Vagina (tissue), 2 donors: ENCODE measurements around the gene METTL13. TPM values are rescaled to one million over a fixed set of nuclear protein-coding genes. Genes with fewer than 3 reads are reported as not detected.

Source experiments
- DNase-seq, 2 donors: peaks; one replicate each; pipeline ENCODE4 v3.0.0-alpha.2; 2017; ENCODE audit errors: extremely low spot score in 2 of 2
- H3K27ac ChIP-seq: fragments of 200-600 bp; sonication (generic); one replicate; pipeline ENCODE4 v1.5.1; 2019
- H3K27me3 ChIP-seq: fragments of 200-600 bp; sonication (generic); one replicate; pipeline ENCODE4 v1.5.1; 2019
- H3K36me3 ChIP-seq, 2 donors: fragments of 200-600 bp; sonication (generic); one replicate each; pipeline ENCODE4 v1.5.1; 2017 to 2019
- H3K4me1 ChIP-seq: fragments of 200-600 bp; sonication (generic); one replicate; pipeline ENCODE4 v1.5.1; 2019
- H3K4me3 ChIP-seq, 2 donors: fragments of 200-600 bp; sonication (generic); 1 replicate in 1 of 2; 2 replicates in 1 of 2; pipeline ENCODE4 v1.5.1; 2016 to 2019
- H3K9me3 ChIP-seq: fragments of 200-600 bp; sonication (generic); one replicate; pipeline ENCODE4 v1.5.1; 2019
- CTCF ChIP-seq, 3 experiments: fragments of 450-650 bp in 2 of 3; fragments of 200-600 bp in 1 of 3; sonication (generic) in 1 of 3; IDR thresholded peaks; one replicate each; pipeline ENCODE4 v1.5.1; 2017 to 2019; ENCODE audit warnings: antibody characterized with exemption in 3 of 3, mild to moderate bottlenecking in 2 of 3, moderate library complexity in 2 of 3
- POLR2A ChIP-seq, 2 donors: fragments of 450-650 bp; IDR thresholded peaks; one replicate each; pipeline ENCODE4 v1.6.1; 2017; ENCODE audit warnings: antibody characterized with exemption in 2 of 2, mild to moderate bottlenecking in 2 of 2, moderate library complexity in 2 of 2
- POLR2AphosphoS5 ChIP-seq, 2 donors: sonication (generic); formaldehyde crosslinking; IDR thresholded peaks; one replicate each; pipeline ENCODE4 v1.9.0; 2017; ENCODE audit warnings: antibody characterized with exemption in 2 of 2, mild to moderate bottlenecking in 2 of 2, low read depth in 1 of 2; ENCODE audit not compliant: insufficient read depth in 1 of 2
- intact Hi-C: fragments of 100-400 bp; cut with DNase I; formaldehyde crosslinking; loops from one replicate; pipeline ENCODE4 v1.15.1; 2023
- total RNA-seq: library from RNA; depleted of rRNA; stranded (reverse); fragments of >200 nt; gene quantifications from one replicate; pipeline ENCODE4 v1.2.3, GENCODE V29; 2016

Gene METTL13
- total RNA-seq, 1 donor from 2014 or later, result 15.5 TPM

- Histone ChIP-seq H3K4me3 (no peak overlapping the region), H3K4me1 (no peaks in the 10 kb centered on the region), H3K27ac (no peak overlapping the region), H3K9me3 (no peaks in the 10 kb centered on the region), H3K36me3 (no peaks in the 10 kb centered on the region), H3K27me3 (no peaks in the 10 kb centered on the region)
- TF ChIP-seq POLR2AphosphoS5 (IDR thresholded peaks at IDR 0.05; ENCODE audit: insufficient read depth in 1 of 2, low read depth in 1 of 2) (no peak), CTCF (IDR thresholded peaks at IDR 0.05) (no peak), POLR2A (IDR thresholded peaks at IDR 0.05) (no peak)
- intact Hi-C loops, result no loop called here
- no peak for DNase-seq
These were observed 19.3 kb upstream of the METTL13 start for GRCh38 chr1:171762143-171762563.

GRCh38 chr1:171763764-171764163, 17.7 kb upstream of the METTL13 start:
- intact Hi-C loops, result no loop called here
- no peak for DNase-seq
- no peak for TF ChIP-seq CTCF (IDR thresholded peaks at IDR 0.05)
- TF ChIP-seq POLR2AphosphoS5 (IDR thresholded peaks at IDR 0.05; ENCODE audit: insufficient read depth in 1 of 2, low read depth in 1 of 2), result no peak
- no peak for TF ChIP-seq POLR2A (IDR thresholded peaks at IDR 0.05)
- no peaks in the 10 kb centered on the region for H3K27me3 ChIP-seq
- H3K27ac ChIP-seq, result no peak overlapping the region
- no peaks in the 10 kb centered on the region for H3K4me1 ChIP-seq
- no peaks in the 10 kb centered on the region for H3K9me3 ChIP-seq
- H3K4me3 ChIP-seq, result no peak overlapping the region
- H3K36me3 ChIP-seq, result no peaks in the 10 kb centered on the region

GRCh38 chr1:171769171-171769570, 12.3 kb upstream of the METTL13 start:
- H3K36me3 ChIP-seq, result no peaks in the 10 kb centered on the region
- intact Hi-C loops, result no loop called here
- no peaks in the 10 kb centered on the region for H3K27me3 ChIP-seq
- H3K27ac ChIP-seq, result no peak overlapping the region
- TF ChIP-seq POLR2A (IDR thresholded peaks at IDR 0.05) (no peak), CTCF (IDR thresholded peaks at IDR 0.05) (no peak), POLR2AphosphoS5 (IDR thresholded peaks at IDR 0.05; ENCODE audit: insufficient read depth in 1 of 2, low read depth in 1 of 2) (no peak)
- no peaks in the 10 kb centered on the region for H3K4me1 ChIP-seq
- no peak overlapping the region for H3K4me3 ChIP-seq
- H3K9me3 ChIP-seq, result no peaks in the 10 kb centered on the region
- DNase-seq, result no peak

- no peaks in the 10 kb centered on the region for H3K27me3 ChIP-seq
- H3K4me3 ChIP-seq, result no peak overlapping the region
- intact Hi-C loops, result no loop called here
- no peak overlapping the region for H3K27ac ChIP-seq
- no peaks in the 10 kb centered on the region for H3K9me3 ChIP-seq
- TF ChIP-seq CTCF (IDR thresholded peaks at IDR 0.05) (no peak), POLR2AphosphoS5 (IDR thresholded peaks at IDR 0.05; ENCODE audit: insufficient read depth in 1 of 2, low read depth in 1 of 2) (no peak), POLR2A (IDR thresholded peaks at IDR 0.05) (no peak)
- no peaks in the 10 kb centered on the region for H3K4me1 ChIP-seq
- no peaks in the 10 kb centered on the region for H3K36me3 ChIP-seq
- DNase-seq, result no peak
These were observed 11.7 kb upstream of the METTL13 start for GRCh38 chr1:171769754-171770153.

- DNase-seq, result no peak
- H3K36me3 ChIP-seq, result no peaks in the 10 kb centered on the region
- no peak overlapping the region for H3K27ac ChIP-seq
- H3K9me3 ChIP-seq, result no peaks in the 10 kb centered on the region
- H3K4me1 ChIP-seq, result no peaks in the 10 kb centered on the region
- TF ChIP-seq CTCF (IDR thresholded peaks at IDR 0.05) (no peak), POLR2AphosphoS5 (IDR thresholded peaks at IDR 0.05; ENCODE audit: insufficient read depth in 1 of 2, low read depth in 1 of 2) (no peak), POLR2A (IDR thresholded peaks at IDR 0.05) (no peak)
- H3K27me3 ChIP-seq, result no peaks in the 10 kb centered on the region
- intact Hi-C loops, result no loop called here
- H3K4me3 ChIP-seq, result no peak overlapping the region
These were observed 9.1 kb upstream of the METTL13 start for GRCh38 chr1:171772312-171772711.
